Loucy (cell line): Measurements from ENCODE around the gene SNX3.
"Not testable (repeated sequence)": the region's sequence is repeated elsewhere in the genome, so short reads cannot be mapped to it uniquely, and the experiment has no call there.

ENCODE experiments used
- CTCF ChIP-seq: fragments of 200-600 bp; sonication (generic); conservative IDR thresholded peaks from 2 replicates; pipeline ENCODE4 v1.5.1; 2014; ENCODE audit warnings: mild to moderate bottlenecking, antibody characterized with exemption, low read length
- EZH2phosphoT487 ChIP-seq: fragments of 200-600 bp; IDR thresholded peaks from 2 replicates; pipeline ENCODE4 v1.6.1; 2018; ENCODE audit warnings: antibody characterized with exemption, mild to moderate bottlenecking, moderate library complexity, borderline replicate concordance

- TF ChIP-seq CTCF, EZH2phosphoT487: not testable (repeated sequence)
These were observed 15.7 kb downstream of the SNX3 start for GRCh38 chr6:108245095-108245494.
